Measurements from ENCODE around the gene CD52. TPM values are rescaled to one million over a fixed set of nuclear protein-coding genes. Genes with fewer than 3 reads are reported as not detected.
A peak's percentile ranks its signal among the peaks of the same experiment; 100 is the strongest.

Gene CD52
- polyA plus RNA-seq, 1 experiment = not detected

DNA sequence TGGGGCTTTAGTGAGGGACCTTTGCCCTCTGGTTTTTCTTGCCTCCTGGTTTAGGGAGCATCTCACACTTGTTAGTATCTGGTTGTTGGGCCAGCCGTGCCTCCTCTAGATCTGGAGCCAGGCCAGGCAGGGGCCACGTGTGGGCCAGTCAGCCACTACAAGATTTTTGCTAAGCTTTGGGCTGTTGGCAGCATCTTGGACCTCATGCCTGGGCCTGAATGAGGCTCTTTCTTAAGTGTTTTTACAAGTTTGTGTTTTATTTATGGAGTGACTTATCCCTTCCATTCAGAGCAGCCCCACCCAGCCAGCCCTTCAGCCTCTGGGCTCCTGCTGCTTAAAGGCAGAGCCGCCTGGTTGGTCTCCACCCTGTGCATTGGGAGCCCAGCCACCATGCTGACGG lies 39.5 kb upstream of the CD52 start:
- no peak for DNase-seq (ENCODE audit: low read depth, low spot score)
- ChIA-PET POLR2A (no interaction called here), CTCF (interaction anchor here (1.2 to 5.7 kb wide), 2 partner anchors 43 to 113 kb away, joined by 3 to 62 read pairs; no protein-coding TSS in a partner anchor)
- TF ChIP-seq, protein P1, sequence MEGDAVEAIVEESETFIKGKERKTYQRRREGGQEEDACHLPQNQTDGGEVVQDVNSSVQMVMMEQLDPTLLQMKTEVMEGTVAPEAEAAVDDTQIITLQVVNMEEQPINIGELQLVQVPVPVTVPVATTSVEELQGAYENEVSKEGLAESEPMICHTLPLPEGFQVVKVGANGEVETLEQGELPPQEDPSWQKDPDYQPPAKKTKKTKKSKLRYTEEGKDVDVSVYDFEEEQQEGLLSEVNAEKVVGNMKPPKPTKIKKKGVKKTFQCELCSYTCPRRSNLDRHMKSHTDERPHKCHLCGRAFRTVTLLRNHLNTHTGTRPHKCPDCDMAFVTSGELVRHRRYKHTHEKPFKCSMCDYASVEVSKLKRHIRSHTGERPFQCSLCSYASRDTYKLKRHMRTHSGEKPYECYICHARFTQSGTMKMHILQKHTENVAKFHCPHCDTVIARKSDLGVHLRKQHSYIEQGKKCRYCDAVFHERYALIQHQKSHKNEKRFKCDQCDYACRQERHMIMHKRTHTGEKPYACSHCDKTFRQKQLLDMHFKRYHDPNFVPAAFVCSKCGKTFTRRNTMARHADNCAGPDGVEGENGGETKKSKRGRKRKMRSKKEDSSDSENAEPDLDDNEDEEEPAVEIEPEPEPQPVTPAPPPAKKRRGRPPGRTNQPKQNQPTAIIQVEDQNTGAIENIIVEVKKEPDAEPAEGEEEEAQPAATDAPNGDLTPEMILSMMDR (IDR thresholded peaks at IDR 0.05; ENCODE audit: low read depth, low read length) = no peak
- Histone ChIP-seq H3K4me3 (ENCODE audit: low read depth, low read length) (no peak overlapping the region), H3K27ac (ENCODE audit: low read depth, low read length) (peak overlapping the region; percentile 77), H3K27me3 (ENCODE audit: control insufficient read depth, insufficient read depth, low read length) (no peaks in the 10 kb centered on the region), H3K9me3 (ENCODE audit: control insufficient read depth, insufficient read depth, low read length) (no peaks in the 10 kb centered on the region; the same call in 1 of the 2 replicates)

DNA sequence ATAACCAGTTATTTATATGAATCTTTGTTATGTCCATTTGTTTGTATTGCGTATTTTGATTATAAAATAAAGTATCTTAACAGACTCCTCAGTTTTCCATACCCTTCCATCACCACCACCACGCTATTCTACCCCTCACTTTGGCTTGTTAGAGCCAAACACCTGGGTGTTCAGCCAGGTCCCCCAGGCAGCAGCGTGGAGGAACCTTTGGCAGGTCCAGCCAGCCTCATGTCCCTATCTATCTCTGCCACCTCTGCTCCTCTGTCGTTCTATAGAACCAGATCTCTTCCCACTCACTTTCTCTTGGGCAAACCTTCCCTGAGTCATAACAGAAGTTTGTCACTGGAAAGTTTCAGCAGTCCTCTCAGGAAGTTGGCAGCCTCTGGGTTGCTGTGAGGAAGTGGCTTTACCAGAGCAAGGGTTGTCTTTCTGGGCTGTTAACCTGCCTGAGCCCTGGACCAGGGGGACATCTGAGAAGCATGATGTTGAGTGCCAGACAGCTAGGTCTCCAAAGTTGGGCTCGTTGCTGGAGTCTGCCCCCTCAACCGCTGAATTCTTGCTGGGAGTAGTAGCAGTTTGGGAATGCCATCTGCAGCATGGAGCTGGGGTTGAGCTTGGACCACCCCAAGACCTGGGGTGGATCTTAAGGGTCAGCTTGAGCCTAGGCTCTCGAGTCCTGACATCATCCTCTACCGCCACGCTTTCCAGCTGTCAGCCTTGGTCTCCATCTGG lies 38.9 kb upstream of the CD52 start:
- Histone ChIP-seq H3K9me3 (ENCODE audit: control insufficient read depth, insufficient read depth, low read length) (no peaks in the 10 kb centered on the region; the same call in 1 of the 2 replicates), H3K27ac (ENCODE audit: low read depth, low read length) (peak overlapping the region; percentile 77), H3K4me3 (ENCODE audit: low read depth, low read length) (peak overlapping the region; percentile 84), H3K27me3 (ENCODE audit: control insufficient read depth, insufficient read depth, low read length) (no peaks in the 10 kb centered on the region)
- DNase-seq (ENCODE audit: low read depth, low spot score) = no peak
- TF ChIP-seq, protein P1 (IDR thresholded peaks at IDR 0.05; ENCODE audit: low read depth, low read length) = no peak
- ChIA-PET POLR2A (interaction anchor here (1.0 kb wide), 1 partner anchor 44 kb away, joined by 3 read pairs; no protein-coding TSS in a partner anchor), CTCF (interaction anchor here (1.2 to 5.7 kb wide), 6 partner anchors 42 to 138 kb away, joined by 3 to 62 read pairs (median 4); partner anchors contain the start of gene CEP85)

DNA sequence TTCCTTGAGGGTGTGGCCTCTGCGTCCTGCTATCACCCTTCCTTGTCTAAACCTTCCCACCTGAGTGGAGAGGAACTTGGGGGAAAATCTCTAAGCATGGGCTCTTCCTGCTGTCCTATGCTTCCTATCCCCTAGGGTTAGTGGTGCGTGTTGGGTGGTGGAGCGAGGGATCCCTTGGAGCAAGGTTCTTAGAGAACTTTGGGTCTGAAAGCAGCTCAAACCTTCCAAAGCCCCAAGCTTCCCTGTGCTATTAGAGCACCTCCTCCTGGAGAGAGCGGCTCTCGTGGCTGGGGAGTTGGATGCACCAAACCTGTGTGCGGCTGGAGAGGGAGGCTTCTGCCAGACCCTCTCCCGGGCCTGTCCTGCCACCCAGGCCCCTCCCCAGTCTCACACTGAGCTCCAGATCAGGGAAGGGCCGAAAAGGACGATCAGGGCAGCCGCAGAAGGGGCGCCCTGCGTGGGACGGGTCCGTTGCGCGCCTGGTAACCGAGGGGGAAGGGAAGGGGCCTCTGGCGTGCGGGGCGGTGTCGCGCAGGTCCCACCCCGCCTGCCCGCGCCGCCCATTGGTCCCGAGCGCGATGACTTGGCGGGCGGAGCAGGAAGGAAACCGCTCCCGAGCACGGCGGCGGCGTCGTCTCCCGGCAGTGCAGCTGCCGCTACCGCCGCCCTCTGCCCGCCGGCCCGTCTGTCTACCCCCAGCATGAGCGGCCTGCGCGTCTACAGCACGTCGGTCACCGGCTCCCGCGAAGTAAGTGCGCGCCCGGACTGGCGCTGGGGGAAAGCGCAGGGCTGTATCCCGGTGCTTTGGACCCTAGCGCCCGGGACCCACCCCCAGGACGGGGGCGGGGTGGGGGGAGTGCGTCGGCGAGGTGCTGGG lies 38.1 kb upstream of the CD52 start, which contains the start of gene SH3BGRL3:
SH3BGRL3 (plus strand) TSS at position 631 of the 877 bp plus-strand sequence; CDS start at position 701, 70 bp downstream.
- DNase-seq (ENCODE audit: low read depth, low spot score) = peak; percentile 24
- Histone ChIP-seq H3K27ac (ENCODE audit: low read depth, low read length) (peak within 1 kb of the TSS; percentile 84), H3K9me3 (ENCODE audit: control insufficient read depth, insufficient read depth, low read length) (no peaks in the 10 kb centered on the region; the same call in 1 of the 2 replicates), H3K4me3 (ENCODE audit: low read depth, low read length) (peak within 1 kb of the TSS; percentile 84), H3K27me3 (ENCODE audit: control insufficient read depth, insufficient read depth, low read length) (no peaks in the 10 kb centered on the region)
- TF ChIP-seq, protein P1 (IDR thresholded peaks at IDR 0.05; ENCODE audit: low read depth, low read length) = peak; percentile 62
- POLR2A ChIA-PET = interaction anchor here (0.7 to 1.0 kb wide), 2 partner anchors 45 to 46 kb away, joined by 3 read pairs; partner anchors contain the start of gene CEP85
- CTCF ChIA-PET = interaction anchor here (1.2 to 1.4 kb wide), 4 partner anchors 42 to 137 kb away, joined by 3 to 5 read pairs (median 4); partner anchors contain the start of gene CEP85

DNA sequence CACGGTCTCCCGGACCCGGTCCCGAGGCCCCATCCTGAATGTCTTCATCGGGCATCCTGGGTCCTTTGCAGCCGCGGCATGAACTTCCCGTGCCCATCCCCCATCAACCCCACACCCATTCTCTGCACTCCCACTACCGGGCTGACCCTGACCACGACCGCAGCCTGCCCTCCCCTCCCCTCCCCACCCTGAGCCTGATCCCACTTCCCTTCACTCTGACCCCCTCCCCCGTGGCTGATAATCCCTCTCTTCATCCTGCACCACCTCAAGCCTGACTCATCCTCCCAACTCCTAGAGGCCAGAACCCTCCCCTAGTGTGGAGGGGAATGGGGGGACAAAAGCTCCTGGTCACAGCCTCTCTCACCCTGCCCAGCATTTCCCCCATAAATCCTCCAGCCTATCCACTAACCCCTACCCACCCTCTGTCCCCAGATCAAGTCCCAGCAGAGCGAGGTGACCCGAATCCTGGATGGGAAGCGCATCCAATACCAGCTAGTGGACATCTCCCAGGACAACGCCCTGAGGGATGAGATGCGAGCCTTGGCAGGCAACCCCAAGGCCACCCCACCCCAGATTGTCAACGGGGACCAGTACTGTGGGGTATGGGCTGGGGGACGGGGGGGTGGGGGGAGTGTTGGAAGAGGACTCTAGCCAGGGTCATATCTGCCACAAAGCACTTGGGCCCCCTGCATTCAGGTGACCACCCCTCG lies 37.3 kb upstream of the CD52 start:
- no peaks in the 10 kb centered on the region for H3K27me3 ChIP-seq (ENCODE audit: control insufficient read depth, insufficient read depth, low read length)
- H3K4me3 ChIP-seq (ENCODE audit: low read depth, low read length) = peak overlapping the region; percentile 84
- no peak for DNase-seq (ENCODE audit: low read depth, low spot score)
- ChIA-PET CTCF (interaction anchor here (1.1 to 1.7 kb wide), 7 partner anchors 41 to 137 kb away, joined by 3 to 8 read pairs (median 4); partner anchors contain the start of gene CEP85), POLR2A (interaction anchor here (1.2 to 1.6 kb wide), 2 partner anchors 34 to 97 kb away, joined by 3 to 4 read pairs; no protein-coding TSS in a partner anchor)
- H3K9me3 ChIP-seq (ENCODE audit: control insufficient read depth, insufficient read depth, low read length) = no peaks in the 10 kb centered on the region; the same call in 1 of the 2 replicates
- peak overlapping the region; percentile 84 for H3K27ac ChIP-seq (ENCODE audit: low read depth, low read length)
- TF ChIP-seq, protein P1 (IDR thresholded peaks at IDR 0.05; ENCODE audit: low read depth, low read length) = no peak

Data from AG04450 (cell line).